SKM-1 treated with dmso at 0.1 percent for 144 hours (cell line): ENCODE data around the gene GPR39.
"Not testable (repeated sequence)": the region's sequence is repeated elsewhere in the genome, so short reads cannot be mapped to it uniquely, and the experiment has no call there.

Source experiments
- DNase-seq: peaks from one replicate; lab custom pipeline; 2025; ENCODE audit not compliant: unreplicated experiment; lab: John Stamatoyannopoulos, UW

Gene GPR39

DNA sequence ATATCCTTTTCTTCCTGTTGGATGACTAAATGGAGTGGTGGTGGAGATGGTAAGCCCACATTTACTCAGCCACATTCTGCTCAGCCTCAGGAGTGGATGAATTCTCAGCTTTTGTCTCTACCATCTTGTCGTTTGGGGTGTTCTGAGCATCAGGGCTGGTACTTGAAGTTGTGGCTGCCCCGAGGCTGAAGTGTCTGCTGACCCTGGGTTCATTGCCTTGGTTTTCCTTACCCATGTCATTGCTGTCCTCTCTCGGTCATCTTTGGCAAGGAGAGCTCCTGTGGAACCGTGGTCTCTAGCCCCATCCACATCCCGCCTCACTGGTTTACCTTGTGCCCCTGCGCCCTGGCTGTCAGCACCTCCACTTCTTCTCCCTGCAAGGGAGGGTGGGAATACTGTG is 71.9 kb downstream of the GPR39 start:
- DNase-seq: no peak

GRCh38 chr2:132489150-132489549 is 72.5 kb downstream of the GPR39 start:
- DNase-seq: no peak

GRCh38 chr2:132495881-132496280 is 79.3 kb downstream of the GPR39 start:
- DNase-seq: no peak

DNA sequence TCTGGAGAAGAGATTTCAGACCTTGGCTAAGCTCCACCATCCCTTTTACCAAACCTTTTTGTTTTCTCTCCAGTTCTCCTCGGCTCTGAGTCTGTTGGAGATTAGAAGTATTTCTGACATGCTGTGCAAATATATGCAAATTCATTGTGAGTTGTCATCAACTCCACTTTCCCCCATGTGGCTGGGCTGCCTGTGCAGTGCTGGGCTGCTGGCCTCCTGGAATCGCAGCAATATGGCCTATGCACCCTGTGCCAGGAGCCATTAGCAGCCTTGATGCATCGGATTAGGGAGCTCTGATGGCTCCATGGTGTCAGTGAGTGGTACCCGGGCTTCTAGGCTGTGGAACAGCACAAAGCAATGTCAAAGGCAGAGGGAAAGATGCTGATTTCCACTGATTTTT is 80.0 kb downstream of the GPR39 start:
- DNase-seq: no peak

DNA sequence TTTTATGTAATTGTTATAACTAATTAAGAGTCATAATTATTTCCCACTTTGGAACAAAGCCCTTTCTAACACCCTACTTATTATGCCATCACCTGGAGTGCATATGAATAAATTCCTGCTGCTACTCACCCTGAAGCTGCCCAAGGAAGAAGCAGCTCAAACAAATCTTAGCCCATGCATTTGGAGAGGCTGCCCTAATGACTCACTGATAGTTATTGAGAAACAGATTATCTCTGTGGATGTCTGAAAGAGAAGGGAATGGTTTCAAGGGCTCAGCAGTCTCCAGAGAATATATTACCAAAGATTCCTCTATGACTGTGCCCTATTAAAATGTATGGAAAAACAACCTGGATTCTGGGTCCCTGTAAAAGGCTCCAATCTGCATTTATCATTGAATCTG is 81.0 kb downstream of the GPR39 start:
- no peak for DNase-seq

DNA sequence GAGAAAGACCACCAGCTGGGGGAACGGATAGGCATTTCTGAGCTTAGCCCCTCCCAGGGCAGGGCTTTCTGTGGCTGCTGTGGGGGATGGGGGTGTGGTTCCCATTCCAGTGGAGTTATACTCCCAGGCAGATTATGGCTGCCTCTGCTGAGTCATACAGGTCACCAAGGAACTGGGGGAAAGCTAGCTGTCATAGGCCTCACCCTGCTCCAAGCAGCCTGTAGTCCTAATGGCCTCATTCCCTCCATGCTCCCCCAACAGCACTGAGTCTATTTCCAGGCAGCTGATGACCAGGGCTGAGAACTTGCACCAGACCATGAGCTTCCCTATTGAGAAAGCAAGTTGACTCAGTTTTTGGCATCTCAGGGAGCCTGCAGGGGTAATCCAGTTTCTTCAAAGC is 87.1 kb downstream of the GPR39 start:
- no peak for DNase-seq

GRCh38 chr2:132515010-132515409 is 98.4 kb downstream of the GPR39 start:
- DNase-seq: no peak

GRCh38 chr2:132517386-132517785 is 100.8 kb downstream of the GPR39 start:
- no peak for DNase-seq

DNA sequence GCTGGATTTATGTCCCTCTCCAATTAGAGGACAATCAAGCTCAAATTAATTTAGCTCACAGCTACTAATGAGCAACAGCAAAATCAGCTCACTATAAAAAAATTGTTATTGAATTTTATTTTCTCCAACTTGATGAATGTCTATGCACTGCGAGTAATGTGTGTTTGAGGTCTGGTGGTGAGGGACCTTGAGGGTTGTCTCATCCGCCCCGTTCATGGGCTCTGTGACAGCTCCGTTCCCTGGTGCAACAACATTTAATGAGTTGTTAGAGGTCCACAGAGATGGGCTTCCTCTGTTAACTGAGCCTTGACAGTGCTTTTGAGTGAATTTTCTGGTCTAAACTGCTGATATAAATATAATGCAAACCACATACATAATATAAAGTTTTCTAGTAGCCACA is 101.7 kb downstream of the GPR39 start:
- DNase-seq: no peak

DNA sequence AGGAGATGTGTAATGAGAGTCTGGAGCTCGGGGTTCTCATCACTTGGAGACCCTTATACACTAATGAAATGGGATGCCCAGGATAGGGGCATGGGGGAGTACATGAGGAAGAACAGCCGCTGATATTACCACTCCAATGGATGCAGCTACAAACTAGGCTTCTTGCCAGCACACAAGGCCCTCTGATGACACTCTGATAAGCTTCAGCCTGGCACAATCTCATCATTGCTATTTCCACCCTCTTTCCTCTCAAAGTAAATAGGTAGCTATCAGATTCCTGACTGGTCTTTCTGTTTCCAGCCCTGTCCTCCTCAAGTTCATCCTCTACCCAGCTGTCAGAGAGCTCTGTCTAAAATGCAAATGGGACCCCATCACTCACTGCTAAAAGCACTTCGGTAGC is 103.0 kb downstream of the GPR39 start:
- DNase-seq: no peak

DNA sequence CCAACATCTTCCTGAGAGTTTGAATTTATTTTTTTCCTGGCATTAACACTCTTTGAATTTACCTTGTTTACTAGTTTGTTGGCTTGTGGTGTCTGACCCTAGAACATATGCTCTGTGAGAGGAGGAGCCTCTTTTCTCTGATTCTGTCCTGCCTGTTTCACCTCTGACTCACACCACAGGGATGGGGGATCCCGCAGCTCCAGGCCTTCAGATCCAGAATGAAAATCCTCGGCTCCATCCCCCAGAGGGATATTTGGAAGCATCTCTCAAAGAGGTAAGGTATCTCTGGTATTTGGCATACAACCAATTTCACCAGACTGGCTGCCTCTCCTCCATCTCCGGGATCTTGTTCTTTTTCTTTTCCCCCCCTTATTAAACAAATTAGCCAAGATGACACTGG is 104.7 kb downstream of the GPR39 start:
- no peak for DNase-seq

DNA sequence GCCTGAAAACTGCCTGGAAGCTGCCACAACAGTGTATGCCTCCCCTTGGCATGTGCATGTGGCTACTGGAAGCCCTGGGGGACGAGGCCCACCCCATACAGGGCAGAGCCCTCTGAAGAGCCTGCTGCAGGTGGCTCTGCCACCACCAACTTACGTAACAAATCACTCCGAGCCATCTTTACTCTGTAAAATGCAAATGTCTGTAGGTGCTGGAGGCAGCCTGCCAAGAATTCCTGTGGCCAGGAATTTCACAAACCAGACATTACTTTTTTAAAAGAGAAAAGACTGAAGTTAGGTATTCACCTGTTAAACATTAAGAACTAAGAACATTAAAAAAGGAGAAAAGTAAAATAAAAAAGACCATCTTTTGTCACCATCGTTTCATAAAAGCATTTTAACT is 106.3 kb downstream of the GPR39 start:
- no peak for DNase-seq

GRCh38 chr2:132537061-132537460 is 120.5 kb downstream of the GPR39 start:
- DNase-seq: not testable (repeated sequence)

DNA sequence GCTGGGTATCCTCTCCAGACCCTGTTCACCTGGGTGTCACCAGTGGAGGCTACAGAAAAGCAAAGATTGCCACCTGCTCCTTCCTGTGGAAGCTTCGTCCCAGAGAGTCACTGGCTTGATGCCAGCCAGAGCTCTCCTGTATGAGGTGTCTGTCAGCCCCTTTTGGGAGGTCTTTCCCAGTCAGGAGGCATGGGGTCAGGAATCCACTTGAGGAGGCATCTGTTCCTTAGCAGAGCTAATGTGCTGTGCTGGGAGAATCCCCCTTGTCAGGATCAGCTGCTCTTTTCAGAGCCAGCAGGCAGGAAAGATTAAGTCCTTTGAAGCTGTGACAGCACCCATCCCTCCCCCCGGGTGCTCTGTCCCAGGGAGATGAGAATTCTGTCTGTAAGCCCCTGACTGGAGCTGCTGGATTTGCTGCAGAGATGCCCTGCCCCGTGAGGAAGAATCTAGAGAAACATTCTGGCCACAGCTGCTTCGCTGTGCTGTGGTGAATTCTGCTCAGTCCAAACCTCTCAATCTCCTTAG is 121.8 kb downstream of the GPR39 start:
- DNase-seq: no peak

DNA sequence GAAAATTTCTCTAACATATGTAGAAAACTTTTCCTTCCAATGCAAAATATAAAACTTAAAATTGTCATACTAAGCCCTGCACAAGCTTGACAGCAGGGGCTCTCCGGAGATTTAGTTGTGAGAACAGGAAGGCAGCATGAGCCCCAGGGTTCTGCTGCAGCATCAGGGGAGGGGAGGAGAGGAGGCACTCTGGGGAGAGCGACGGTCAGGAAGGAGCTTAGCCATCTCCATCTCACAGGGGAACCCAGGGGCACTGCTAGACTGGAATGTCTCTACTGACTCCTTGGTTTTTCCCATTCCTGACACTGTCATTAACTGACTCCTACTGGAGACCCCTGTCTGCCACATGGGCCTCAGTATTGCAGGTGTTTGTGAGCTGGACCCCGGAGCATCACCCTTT is 123.6 kb downstream of the GPR39 start:
- DNase-seq: no peak

DNA sequence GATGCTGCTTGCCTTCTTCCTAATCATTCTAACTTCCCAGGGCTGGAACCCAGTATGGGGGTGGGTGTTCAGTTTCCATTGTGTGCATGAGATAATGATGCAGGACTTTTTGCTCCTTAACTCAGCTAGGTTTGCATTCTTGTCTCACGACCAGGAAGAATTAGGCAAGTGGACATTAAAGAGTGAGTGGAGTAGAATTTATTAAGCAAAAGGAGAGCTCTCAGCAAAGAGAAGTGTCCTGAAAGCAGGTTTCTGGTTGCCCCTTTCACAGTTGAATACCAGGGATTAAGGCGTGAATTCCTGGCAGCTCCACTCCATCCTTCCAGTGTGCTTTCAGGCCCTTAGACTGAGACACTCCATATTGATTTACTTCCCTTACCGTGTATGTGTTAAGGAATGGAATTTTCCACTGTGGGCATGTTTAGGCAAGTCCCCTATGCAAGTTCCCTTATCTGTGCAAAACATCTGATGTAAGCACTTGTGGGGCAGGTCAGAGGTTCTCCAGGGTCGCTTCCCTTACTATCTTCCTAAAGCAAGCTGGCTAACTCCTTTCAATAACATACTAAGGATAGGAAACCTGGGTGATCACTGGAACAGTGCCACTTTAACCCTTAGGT is 126.5 kb downstream of the GPR39 start:
- no peak for DNase-seq

- no peak for DNase-seq
Observed at GRCh38 chr2:132544006-132544630, 127.5 kb downstream of the GPR39 start.

DNA sequence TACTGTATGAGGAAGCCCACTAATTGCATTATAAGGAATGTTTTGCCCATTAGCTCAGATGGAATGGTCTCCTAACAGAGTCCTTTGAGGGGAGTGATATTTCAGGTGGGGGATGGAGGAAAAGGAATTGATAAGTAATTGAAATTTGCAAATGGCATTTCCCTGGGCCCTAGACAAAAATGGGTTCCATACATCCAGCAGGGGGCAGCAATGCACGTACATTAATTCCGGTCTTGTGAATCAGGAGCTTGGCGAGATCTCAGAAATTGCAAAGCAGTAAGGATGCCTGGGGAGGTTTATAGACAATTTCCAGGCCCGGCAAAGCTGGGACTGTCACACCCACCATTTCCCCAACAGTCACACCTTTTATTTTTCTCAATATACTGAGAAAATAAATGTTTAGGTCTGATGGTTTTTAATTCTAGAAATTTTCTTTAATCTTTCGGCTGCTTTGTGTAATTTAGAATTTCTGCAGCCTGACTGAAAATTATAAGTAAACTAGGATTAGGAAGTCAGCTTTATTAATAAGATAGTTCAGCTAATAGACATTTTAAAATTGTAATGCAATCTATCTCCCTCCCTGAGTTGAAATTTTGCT is 130.6 kb downstream of the GPR39 start:
- DNase-seq: peak; percentile 26

DNA sequence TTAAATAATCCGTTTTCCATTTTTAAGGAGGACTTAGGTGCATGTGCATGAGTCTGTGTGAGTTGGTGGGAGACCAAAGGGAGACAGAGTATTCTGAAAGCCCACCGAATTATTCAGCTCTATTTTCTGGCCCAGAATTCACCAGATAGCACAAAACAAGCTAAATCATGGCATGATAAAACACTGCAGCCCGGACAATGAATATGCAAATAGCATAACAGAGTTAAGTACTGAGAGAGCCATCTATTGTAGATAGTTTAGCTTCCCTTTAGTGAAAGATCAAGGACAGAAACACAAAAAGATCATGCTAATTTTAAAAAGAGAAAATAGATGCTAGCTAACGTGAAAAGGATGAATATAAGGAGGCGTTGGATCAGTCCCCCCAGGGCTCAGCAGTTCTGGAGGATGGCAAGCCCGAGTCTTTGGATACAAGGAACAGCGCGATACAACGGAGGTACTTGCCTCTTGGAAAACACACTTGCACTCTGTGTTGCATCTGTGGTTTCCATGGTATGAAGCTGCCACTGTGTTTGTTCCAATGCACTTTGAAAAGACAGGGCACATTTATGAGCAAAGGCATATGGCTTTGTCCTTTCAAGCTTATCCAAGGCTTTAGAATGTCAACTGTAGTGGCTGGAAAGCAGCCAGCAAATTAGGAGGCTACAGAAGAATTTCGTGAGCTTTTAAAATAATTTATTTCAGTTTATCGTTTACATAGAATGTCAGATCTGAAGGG is 133.5 kb downstream of the GPR39 start:
- no peak for DNase-seq

DNA sequence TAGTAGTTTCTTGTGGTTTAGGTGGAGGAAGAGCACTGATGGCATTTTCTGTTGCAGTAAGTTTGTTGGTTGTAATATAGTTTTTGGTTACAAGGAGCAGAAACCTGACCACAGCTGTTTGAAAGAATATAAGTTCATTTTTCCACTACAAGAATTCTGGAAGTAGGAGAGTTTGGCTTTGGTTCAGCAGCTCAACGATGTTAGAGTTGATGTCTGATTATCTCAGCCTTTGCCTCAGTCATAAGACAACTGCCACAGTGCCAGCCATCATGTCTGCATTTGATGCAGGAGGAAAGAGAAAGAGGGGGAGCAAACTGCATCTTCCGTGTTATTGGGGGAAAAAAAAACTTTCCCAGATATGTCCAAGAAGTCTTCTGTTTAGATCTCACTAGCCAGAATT is 134.3 kb downstream of the GPR39 start:
- DNase-seq: no peak

GRCh38 chr2:132557694-132558093 is 141.1 kb downstream of the GPR39 start:
- no peak for DNase-seq

DNA sequence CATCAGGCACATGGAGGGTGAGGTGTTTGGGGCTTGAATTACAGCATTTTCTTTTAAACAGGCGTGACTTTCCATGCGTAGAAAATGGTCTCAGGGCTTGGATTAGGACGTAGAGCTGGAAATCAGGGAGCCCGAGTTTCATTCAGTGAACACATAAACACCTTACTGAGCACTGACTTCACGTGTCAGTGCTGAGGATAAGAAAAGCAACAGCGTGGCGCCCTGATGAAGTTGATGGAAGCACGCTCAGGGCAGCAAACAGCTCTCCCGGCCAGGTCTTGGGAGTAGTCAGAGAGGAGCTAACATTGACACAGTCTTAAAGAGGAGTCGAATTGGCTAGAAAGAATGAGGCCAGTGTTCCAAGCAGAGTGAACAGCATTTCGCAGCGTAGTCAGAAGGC is 142.7 kb downstream of the GPR39 start:
- DNase-seq: no peak
